Breast epithelium (tissue), 4 donors: Measurements from ENCODE around the gene GPC5. TPM values are rescaled to one million over a fixed set of nuclear protein-coding genes. Genes with fewer than 3 reads are reported as not detected.

Experiments used
- DNase-seq, 2 donors: peaks; one replicate each; pipeline ENCODE4 v3.0.0-alpha.2; 2019; ENCODE audit warnings: low spot score in 2 of 2
- H3K27ac ChIP-seq, 2 donors: fragments of 200-600 bp; sonication (generic) in 1 of 2; one replicate each; pipeline ENCODE4 v1.5.1; 2016 to 2019; ENCODE audit warnings: mild to moderate bottlenecking in 1 of 2
- H3K27me3 ChIP-seq, 2 donors: fragments of 200-600 bp; sonication (generic) in 1 of 2; one replicate each; pipeline versions ENCODE4 v1.5.1 to v1.6.0; 2017 to 2019; ENCODE audit warnings: control low read depth in 1 of 2, mild to moderate bottlenecking in 1 of 2
- H3K36me3 ChIP-seq: fragments of 200-600 bp; one replicate; pipeline ENCODE4 v1.5.1; 2019
- H3K4me1 ChIP-seq, 2 donors: fragments of 200-600 bp; sonication (generic); one replicate each; pipeline ENCODE4 v1.5.1; 2016 to 2019; ENCODE audit warnings: control low read depth in 1 of 2
- H3K4me3 ChIP-seq, 3 donors: fragments of 200-600 bp; sonication (generic); 1 replicate in 2 of 3; 2 replicates in 1 of 3; pipeline ENCODE4 v1.5.1; 2016 to 2019; ENCODE audit warnings: mild to moderate bottlenecking in 3 of 3, moderate library complexity in 2 of 3
- H3K9me3 ChIP-seq, 2 donors: fragments of 200-600 bp; sonication (generic) in 1 of 2; one replicate each; pipeline ENCODE4 v1.5.1; 2016 to 2019; ENCODE audit warnings: control low read depth in 1 of 2
- CTCF ChIP-seq, 3 donors: fragments of 450-650 bp; IDR thresholded peaks; one replicate each; pipeline ENCODE4 v1.5.1; 2016 to 2017; ENCODE audit warnings: antibody characterized with exemption in 3 of 3, mild to moderate bottlenecking in 3 of 3, moderate library complexity in 3 of 3
- POLR2A ChIP-seq: fragments of 450-650 bp; IDR thresholded peaks from one replicate; pipeline ENCODE4 v1.6.1; 2016; ENCODE audit warnings: antibody characterized with exemption, mild to moderate bottlenecking, moderate library complexity
- POLR2AphosphoS5 ChIP-seq, 3 donors: sonication (generic); formaldehyde crosslinking; IDR thresholded peaks; one replicate each; pipeline ENCODE4 v1.6.1; 2017; ENCODE audit warnings: antibody characterized with exemption in 3 of 3
- intact Hi-C: fragments of 100-400 bp; cut with DNase I; formaldehyde crosslinking; loops from one replicate; pipeline ENCODE4 v1.15.1; 2023; ENCODE audit warnings: low total_unique reads
- total RNA-seq, 3 donors: library from RNA; depleted of rRNA; stranded (reverse); fragments of >200 nt; gene quantifications; one replicate each; pipeline ENCODE4 v1.1.0, GENCODE V29; 2016

The GPC5 gene
- total RNA-seq, 3 donors from 2014 or later: 0.88 to 0.98 TPM; not detected in 1

GRCh38 chr13:92365904-92366303 lies 967.5 kb downstream of the GPC5 start:
- Histone ChIP-seq H3K4me1 (no peaks in the 10 kb centered on the region), H3K27me3 (no peaks in the 10 kb centered on the region), H3K9me3 (peaks cover 0 to 10% of the 10 kb centered on the region in 2 donors), H3K4me3 (no peak overlapping the region), H3K27ac (no peak overlapping the region), H3K36me3 (no peaks in the 10 kb centered on the region)
- intact Hi-C loops: no loop called here
- DNase-seq: no peak
- TF ChIP-seq POLR2AphosphoS5 (IDR thresholded peaks at IDR 0.05): no peak
- no peak for TF ChIP-seq POLR2A
- no peak for TF ChIP-seq CTCF (IDR thresholded peaks at IDR 0.05)

- no peak overlapping the region for H3K4me3 ChIP-seq
- H3K27me3 ChIP-seq: no peaks in the 10 kb centered on the region
- H3K9me3 ChIP-seq: no peaks in the 10 kb centered on the region
- H3K27ac ChIP-seq: no peak overlapping the region
- no peaks in the 10 kb centered on the region for H3K36me3 ChIP-seq
- no peaks in the 10 kb centered on the region for H3K4me1 ChIP-seq
- intact Hi-C loops: no loop called here
- no peak for TF ChIP-seq POLR2A
- no peak for DNase-seq
Observed at GRCh38 chr13:92377396-92377795, 979.0 kb downstream of the GPC5 start.

GRCh38 chr13:92379371-92379770 lies 981.0 kb downstream of the GPC5 start:
- no peaks in the 10 kb centered on the region for H3K36me3 ChIP-seq
- intact Hi-C loops: no loop called here
- no peaks in the 10 kb centered on the region for H3K4me1 ChIP-seq
- DNase-seq: no peak
- no peak overlapping the region for H3K4me3 ChIP-seq
- H3K27ac ChIP-seq: no peak overlapping the region
- H3K9me3 ChIP-seq: no peaks in the 10 kb centered on the region
- TF ChIP-seq CTCF (IDR thresholded peaks at IDR 0.05) (no peak), POLR2AphosphoS5 (IDR thresholded peaks at IDR 0.05) (no peak), POLR2A (no peak)
- no peaks in the 10 kb centered on the region for H3K27me3 ChIP-seq

- H3K36me3 ChIP-seq: no peaks in the 10 kb centered on the region
- H3K27me3 ChIP-seq: no peaks in the 10 kb centered on the region
- no peak overlapping the region for H3K4me3 ChIP-seq
- TF ChIP-seq CTCF (IDR thresholded peaks at IDR 0.05) (no peak), POLR2A (no peak), POLR2AphosphoS5 (IDR thresholded peaks at IDR 0.05) (no peak)
- no peaks in the 10 kb centered on the region for H3K4me1 ChIP-seq
- no peak overlapping the region for H3K27ac ChIP-seq
- intact Hi-C loops: no loop called here
- no peak for DNase-seq
- no peaks in the 10 kb centered on the region for H3K9me3 ChIP-seq
Observed at GRCh38 chr13:92384410-92384809, 986.0 kb downstream of the GPC5 start.

- Histone ChIP-seq H3K27me3 (no peaks in the 10 kb centered on the region), H3K36me3 (no peaks in the 10 kb centered on the region), H3K4me1 (no peaks in the 10 kb centered on the region), H3K4me3 (no peak overlapping the region), H3K9me3 (no peaks in the 10 kb centered on the region), H3K27ac (no peak overlapping the region)
- no peak for TF ChIP-seq CTCF (IDR thresholded peaks at IDR 0.05)
- no peak for TF ChIP-seq POLR2A
- no peak for TF ChIP-seq POLR2AphosphoS5 (IDR thresholded peaks at IDR 0.05)
- intact Hi-C loops: no loop called here
- no peak for DNase-seq
Observed at GRCh38 chr13:92387245-92387644, 988.8 kb downstream of the GPC5 start.

GRCh38 chr13:92390217-92390616 lies 991.8 kb downstream of the GPC5 start:
- Histone ChIP-seq H3K4me3 (no peak overlapping the region), H3K27ac (no peak overlapping the region), H3K36me3 (no peaks in the 10 kb centered on the region), H3K27me3 (no peaks in the 10 kb centered on the region), H3K9me3 (no peaks in the 10 kb centered on the region), H3K4me1 (no peaks in the 10 kb centered on the region)
- intact Hi-C loops: no loop called here
- DNase-seq: no peak
- TF ChIP-seq POLR2A (no peak), POLR2AphosphoS5 (IDR thresholded peaks at IDR 0.05) (no peak)
